SK-N-DZ (cell line): ENCODE measurements around the gene IL17REL.
A peak's percentile ranks its signal among the peaks of the same experiment; 100 is the strongest.
"Not testable (repeated sequence)": the region's sequence is repeated elsewhere in the genome, so short reads cannot be mapped to it uniquely, and the experiment has no call there.

Experiments
- DNase-seq: peaks from one replicate; pipeline ENCODE4 v3.0.0-alpha.2; 2015; ENCODE audit warnings: low spot score

IL17REL gene

GRCh38 chr22:49992921-49993648 lies 19.5 kb downstream of the IL17REL start:
- DNase-seq: no peak

- DNase-seq: no peak
Measured at GRCh38 chr22:49991907-49992533, 20.5 kb downstream of the IL17REL start.

- no peak for DNase-seq
Measured at GRCh38 chr22:49991167-49991566, 21.4 kb downstream of the IL17REL start.

GRCh38 chr22:49989826-49990225 lies 22.7 kb downstream of the IL17REL start:
- not testable (repeated sequence) for DNase-seq

- no peak for DNase-seq
Measured at GRCh38 chr22:49986325-49986724, 26.2 kb downstream of the IL17REL start.

GRCh38 chr22:49983148-49984042 lies 29.2 kb downstream of the IL17REL start:
- DNase-seq: no peak

- not testable (repeated sequence) for DNase-seq
Measured at GRCh38 chr22:49981799-49982198, 30.8 kb downstream of the IL17REL start.

- peak; percentile 39 for DNase-seq
Measured at GRCh38 chr22:49979587-49980264, 32.8 kb downstream of the IL17REL start.

GRCh38 chr22:49977578-49977977 lies 35.0 kb downstream of the IL17REL start:
- no peak for DNase-seq

- DNase-seq: peak; percentile 1
Measured at GRCh38 chr22:49976439-49977175, 36.0 kb downstream of the IL17REL start.

GRCh38 chr22:49975543-49976389 lies 36.8 kb downstream of the IL17REL start:
- peak; percentile 26 for DNase-seq

- DNase-seq: peak; percentile 47
Measured at GRCh38 chr22:49973018-49973961, 39.3 kb downstream of the IL17REL start.

GRCh38 chr22:49972163-49973017 lies 40.2 kb downstream of the IL17REL start:
- no peak for DNase-seq

- peak; percentile 9 for DNase-seq
Measured at GRCh38 chr22:49971232-49972162, 41.1 kb downstream of the IL17REL start.

GRCh38 chr22:49970528-49971231 lies 41.9 kb downstream of the IL17REL start:
- DNase-seq: peak; percentile 71
